ENCODE measurements around the gene ATG13. TPM values are rescaled to one million over a fixed set of nuclear protein-coding genes. Genes with fewer than 3 reads are reported as not detected.

Gene ATG13
- total RNA-seq, 2 donors from 2014 or later: 54.5 to 80.2 TPM

DNA sequence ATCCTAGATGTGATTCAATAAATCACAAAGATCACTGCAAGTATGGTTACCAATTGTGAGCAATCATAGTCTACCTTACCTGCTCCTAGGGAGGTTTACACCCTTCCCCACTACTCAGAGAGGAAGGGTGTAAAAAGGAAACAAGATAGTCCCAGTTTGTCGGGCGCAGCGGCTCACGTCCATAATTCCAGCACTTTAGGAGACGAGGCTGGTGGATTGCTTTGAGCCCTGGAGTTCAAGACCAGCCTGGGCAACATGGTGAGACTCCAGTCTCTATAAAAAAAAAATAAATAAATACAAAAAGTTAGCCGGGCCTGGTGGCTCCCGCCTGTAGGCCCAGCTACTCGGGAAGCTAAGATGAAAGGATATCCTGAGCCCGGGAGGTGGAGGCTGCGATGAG, 22.6 kb upstream of the ATG13 start:
- Histone ChIP-seq H3K9me3 (no peaks in the 10 kb centered on the region), H3K4me1 (peaks cover 0 to 44% of the 10 kb centered on the region in 2 donors), H3K27me3 (no peaks in the 10 kb centered on the region), H3K4me3 (no peak overlapping the region), H3K27ac (no peak overlapping the region), H3K36me3 (no peaks in the 10 kb centered on the region)
- no peak for DNase-seq (ENCODE audit: low spot score)
- TF ChIP-seq, protein P1, sequence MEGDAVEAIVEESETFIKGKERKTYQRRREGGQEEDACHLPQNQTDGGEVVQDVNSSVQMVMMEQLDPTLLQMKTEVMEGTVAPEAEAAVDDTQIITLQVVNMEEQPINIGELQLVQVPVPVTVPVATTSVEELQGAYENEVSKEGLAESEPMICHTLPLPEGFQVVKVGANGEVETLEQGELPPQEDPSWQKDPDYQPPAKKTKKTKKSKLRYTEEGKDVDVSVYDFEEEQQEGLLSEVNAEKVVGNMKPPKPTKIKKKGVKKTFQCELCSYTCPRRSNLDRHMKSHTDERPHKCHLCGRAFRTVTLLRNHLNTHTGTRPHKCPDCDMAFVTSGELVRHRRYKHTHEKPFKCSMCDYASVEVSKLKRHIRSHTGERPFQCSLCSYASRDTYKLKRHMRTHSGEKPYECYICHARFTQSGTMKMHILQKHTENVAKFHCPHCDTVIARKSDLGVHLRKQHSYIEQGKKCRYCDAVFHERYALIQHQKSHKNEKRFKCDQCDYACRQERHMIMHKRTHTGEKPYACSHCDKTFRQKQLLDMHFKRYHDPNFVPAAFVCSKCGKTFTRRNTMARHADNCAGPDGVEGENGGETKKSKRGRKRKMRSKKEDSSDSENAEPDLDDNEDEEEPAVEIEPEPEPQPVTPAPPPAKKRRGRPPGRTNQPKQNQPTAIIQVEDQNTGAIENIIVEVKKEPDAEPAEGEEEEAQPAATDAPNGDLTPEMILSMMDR (IDR thresholded peaks at IDR 0.05): no peak

DNA sequence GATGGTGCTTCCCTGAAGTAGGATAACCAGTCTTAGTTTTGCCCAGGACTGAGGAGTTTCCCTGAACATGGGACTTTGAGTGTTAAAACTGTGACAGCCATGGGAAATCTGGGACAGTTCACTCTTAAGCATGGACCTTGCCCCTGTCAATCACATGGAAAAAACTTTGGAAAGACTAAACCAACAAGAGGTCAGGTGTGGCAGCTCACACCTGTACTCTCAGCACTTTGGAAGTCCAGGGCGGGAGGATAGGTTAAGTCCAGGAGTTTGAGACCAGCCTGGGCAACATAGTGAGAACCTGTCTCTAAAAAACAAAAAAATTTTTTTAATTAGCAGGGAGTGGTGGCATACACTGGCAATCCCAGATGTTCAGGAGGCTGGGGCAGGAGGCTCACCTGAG, 20.2 kb upstream of the ATG13 start:
- H3K36me3 ChIP-seq: no peaks in the 10 kb centered on the region
- no peaks in the 10 kb centered on the region for H3K9me3 ChIP-seq
- H3K4me1 ChIP-seq: peaks cover 0 to 41% of the 10 kb centered on the region in 2 donors
- H3K27ac ChIP-seq: no peak overlapping the region
- no peaks in the 10 kb centered on the region for H3K27me3 ChIP-seq
- no peak overlapping the region for H3K4me3 ChIP-seq
- DNase-seq (ENCODE audit: low spot score): no peak
- TF ChIP-seq, protein P1 (IDR thresholded peaks at IDR 0.05): no peak

DNA sequence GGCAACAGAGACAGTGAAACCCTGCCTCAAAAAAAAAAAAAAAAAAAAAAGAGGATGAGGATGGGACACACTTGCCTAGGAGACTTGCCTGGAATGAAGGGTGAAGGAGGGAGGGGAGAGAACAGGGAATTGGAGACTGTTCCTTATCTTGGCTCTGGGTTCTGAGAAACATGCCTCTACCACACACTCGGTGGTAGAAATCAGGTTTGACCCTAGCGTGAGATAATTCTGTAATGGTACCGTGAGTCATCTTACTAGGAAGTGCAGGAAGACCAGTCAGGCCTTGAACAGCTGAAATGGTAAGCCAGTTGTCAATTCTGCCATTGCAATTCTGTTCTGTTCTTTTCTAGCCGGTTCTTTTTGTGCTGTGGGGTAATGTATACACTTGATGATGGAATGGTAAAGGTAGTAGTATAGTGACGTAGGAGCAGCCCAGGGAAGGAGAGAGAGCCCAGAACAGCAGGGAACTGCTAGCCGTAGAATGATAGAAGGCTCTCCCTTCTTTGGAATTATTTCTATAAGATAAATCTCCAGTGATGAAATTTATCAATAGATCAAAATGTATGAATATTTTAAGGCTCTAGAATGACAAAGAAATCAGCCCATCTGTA, 19.6 kb upstream of the ATG13 start:
- no peak for DNase-seq (ENCODE audit: low spot score)
- H3K36me3 ChIP-seq: no peaks in the 10 kb centered on the region
- TF ChIP-seq, protein P1 (IDR thresholded peaks at IDR 0.05): no peak
- no peaks in the 10 kb centered on the region for H3K27me3 ChIP-seq
- H3K4me3 ChIP-seq: no peak overlapping the region
- no peaks in the 10 kb centered on the region for H3K9me3 ChIP-seq
- peaks cover 0 to 36% of the 10 kb centered on the region in 2 donors for H3K4me1 ChIP-seq
- no peak overlapping the region for H3K27ac ChIP-seq

DNA sequence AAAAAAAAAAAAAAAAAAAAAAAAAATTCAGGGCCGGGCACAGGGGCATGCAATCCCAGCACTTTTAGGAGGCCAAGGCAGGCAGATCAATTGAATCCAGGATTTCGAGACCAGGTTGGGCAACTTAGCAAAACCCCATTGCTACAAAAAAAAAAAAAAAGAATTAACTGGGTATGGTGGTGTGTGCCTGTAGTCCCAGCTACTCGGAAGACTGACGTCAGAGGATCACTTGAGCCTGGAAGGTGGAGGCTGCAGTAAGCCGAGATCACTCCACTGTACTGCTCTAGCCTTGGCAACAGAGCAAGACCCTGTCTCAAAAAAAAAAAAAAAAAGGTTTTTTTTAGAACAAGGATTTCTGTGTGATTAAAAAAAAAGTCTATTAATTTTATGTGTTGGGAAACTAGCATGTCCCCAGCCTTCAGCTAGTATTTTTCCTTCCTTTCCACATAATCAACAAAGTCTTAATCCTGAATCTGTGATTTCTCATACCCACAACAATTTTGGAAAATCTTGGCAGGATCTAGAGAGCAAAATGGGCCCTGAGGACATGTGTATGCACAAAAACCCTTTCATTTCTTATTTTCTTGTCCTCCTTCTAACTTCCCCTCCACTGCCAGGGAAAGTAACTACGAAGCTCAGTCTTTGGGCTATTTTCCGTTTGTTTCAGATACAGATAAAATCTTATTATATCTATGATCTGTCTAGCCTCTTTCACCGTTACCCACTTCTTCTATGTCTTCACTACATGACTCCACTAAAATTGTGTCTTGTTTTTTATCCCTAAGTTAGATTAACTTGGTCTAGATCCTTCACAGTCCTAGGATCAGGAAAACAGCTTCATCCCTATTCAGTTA, 17.8 kb upstream of the ATG13 start:
- peak overlapping the region; percentile 63 to 69 for H3K27ac ChIP-seq
- TF ChIP-seq, protein P1 (IDR thresholded peaks at IDR 0.05): no peak

DNA sequence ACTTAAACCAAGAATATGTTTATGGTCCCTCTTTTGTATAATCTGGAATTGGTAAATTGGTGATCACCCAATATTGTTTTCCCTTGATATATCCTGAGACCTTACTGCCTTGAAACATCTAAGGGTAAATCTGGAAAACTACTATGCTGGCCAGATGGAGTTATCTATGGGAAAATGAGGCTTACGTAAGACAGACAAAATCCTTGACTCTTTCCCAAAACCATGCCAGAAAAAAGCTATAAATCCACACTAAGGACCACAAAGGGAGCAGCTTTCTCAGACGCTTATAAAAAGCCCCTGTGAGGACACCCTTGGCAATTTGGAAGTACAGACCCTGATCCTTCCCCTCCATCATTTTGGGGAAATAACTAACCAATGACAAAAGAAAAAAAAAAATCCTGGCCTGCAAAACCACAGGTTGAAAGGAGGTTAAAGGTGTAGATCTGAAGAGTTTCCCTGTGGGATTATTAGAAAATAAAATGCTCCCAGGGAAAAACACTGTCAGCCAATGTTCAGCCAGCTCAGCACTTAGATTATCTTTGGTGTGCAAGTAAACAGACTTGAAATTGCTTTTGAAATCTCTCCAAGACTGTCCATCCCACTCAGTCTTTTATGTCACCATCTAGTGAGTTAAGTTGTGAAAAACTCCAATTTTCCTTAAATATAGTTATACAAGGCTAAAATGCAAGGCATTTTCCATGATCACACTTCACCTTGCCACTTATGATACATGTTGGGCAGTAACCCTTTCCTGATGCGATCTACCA, 17.0 kb upstream of the ATG13 start:
- no peaks in the 10 kb centered on the region for H3K9me3 ChIP-seq
- DNase-seq (ENCODE audit: low spot score): no peak
- peak overlapping the region; percentile 63 to 69 for H3K27ac ChIP-seq
- peaks cover 0 to 24% of the 10 kb centered on the region in 2 donors for H3K4me1 ChIP-seq
- no peaks in the 10 kb centered on the region for H3K36me3 ChIP-seq
- no peak overlapping the region for H3K4me3 ChIP-seq
- TF ChIP-seq, protein P1 (IDR thresholded peaks at IDR 0.05): no peak
- no peaks in the 10 kb centered on the region for H3K27me3 ChIP-seq

More for the DNA sequence above, 17.8 kb upstream of the ATG13 start:
- DNase-seq (ENCODE audit: low spot score): no peak
- Histone ChIP-seq H3K27me3 (no peaks in the 10 kb centered on the region), H3K36me3 (no peaks in the 10 kb centered on the region), H3K9me3 (no peaks in the 10 kb centered on the region), H3K4me1 (peaks cover 0 to 25% of the 10 kb centered on the region in 2 donors), H3K4me3 (no peak overlapping the region)
